ENCODE results near the gene RNASE7. TPM values are rescaled to one million over a fixed set of nuclear protein-coding genes. Genes with fewer than 3 reads are reported as not detected.

The RNASE7 gene
- total RNA-seq, 4 donors from 2014 or later = not detected

DNA sequence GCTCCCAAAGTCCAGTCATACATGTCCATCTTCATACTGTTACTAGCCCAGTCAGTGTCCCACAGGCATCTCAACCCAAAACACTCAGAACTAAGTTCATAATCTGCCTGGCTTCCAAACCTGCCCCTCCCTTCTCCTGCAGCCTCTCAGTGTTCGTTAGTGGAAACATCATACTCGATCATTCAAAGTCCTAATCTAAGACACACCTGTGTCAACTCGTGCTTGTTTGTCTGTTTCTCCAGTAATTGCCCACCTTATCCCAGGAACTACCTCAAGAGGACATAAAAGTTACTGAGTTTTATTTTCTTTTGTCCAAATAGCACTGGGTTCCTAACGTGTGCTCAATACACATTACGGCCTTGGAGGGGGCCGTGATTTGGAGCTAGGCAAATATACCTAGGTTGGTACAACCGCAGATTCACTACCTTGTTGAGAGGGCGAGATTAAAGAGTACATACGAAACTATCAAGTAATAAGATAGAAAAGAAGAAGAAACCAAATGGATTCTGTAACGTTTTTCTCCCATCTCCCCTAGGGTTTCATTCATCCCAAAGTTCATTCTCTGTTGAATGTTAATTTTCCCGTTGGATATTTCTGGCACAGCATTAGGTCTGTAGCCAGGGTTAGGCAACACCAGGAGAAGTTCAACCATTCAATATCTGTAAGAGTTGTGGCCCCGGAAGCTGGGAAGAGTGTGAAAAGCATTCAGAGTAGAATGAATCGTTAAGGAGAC lies 18.6 kb downstream of the RNASE7 start:
- intact Hi-C loops (cut with DNase I; ENCODE audit: low total_unique reads) = no loop called here
- Histone ChIP-seq H3K27ac (no peak overlapping the region), H3K27me3 (no peaks in the 10 kb centered on the region), H3K36me3 (no peaks in the 10 kb centered on the region), H3K9me3 (no peaks in the 10 kb centered on the region), H3K4me3 (no peak overlapping the region), H3K4me1 (no peaks in the 10 kb centered on the region)
- TF ChIP-seq, protein P1, sequence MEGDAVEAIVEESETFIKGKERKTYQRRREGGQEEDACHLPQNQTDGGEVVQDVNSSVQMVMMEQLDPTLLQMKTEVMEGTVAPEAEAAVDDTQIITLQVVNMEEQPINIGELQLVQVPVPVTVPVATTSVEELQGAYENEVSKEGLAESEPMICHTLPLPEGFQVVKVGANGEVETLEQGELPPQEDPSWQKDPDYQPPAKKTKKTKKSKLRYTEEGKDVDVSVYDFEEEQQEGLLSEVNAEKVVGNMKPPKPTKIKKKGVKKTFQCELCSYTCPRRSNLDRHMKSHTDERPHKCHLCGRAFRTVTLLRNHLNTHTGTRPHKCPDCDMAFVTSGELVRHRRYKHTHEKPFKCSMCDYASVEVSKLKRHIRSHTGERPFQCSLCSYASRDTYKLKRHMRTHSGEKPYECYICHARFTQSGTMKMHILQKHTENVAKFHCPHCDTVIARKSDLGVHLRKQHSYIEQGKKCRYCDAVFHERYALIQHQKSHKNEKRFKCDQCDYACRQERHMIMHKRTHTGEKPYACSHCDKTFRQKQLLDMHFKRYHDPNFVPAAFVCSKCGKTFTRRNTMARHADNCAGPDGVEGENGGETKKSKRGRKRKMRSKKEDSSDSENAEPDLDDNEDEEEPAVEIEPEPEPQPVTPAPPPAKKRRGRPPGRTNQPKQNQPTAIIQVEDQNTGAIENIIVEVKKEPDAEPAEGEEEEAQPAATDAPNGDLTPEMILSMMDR (IDR thresholded peaks at IDR 0.05) = no peak
- no peak for TF ChIP-seq POLR2A (IDR thresholded peaks at IDR 0.05)
- no peak for DNase-seq

DNA sequence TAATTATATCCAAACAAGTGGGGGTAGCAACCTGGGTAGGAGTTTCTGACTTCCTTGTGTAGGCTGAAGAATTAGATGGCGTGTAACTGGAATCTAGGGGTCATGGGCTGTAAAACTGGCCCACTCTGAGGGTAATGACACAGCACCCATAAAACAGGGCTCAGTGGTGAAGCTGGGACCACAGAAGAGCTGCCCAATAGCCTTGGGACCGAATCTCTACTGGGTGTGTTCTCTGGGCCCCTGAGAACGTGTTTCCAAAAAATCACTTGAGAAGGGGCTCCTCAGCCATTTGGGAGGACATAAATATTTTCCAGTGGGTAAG lies 19.1 kb downstream of the RNASE7 start:
- TF ChIP-seq, protein P1 (IDR thresholded peaks at IDR 0.05) = no peak
- TF ChIP-seq POLR2A (IDR thresholded peaks at IDR 0.05) = no peak
- Histone ChIP-seq H3K27me3 (no peaks in the 10 kb centered on the region), H3K4me1 (no peaks in the 10 kb centered on the region), H3K4me3 (no peak overlapping the region), H3K36me3 (no peaks in the 10 kb centered on the region), H3K27ac (no peak overlapping the region), H3K9me3 (no peaks in the 10 kb centered on the region)
- DNase-seq = no peak
- intact Hi-C loops (cut with DNase I; ENCODE audit: low total_unique reads) = no loop called here

DNA sequence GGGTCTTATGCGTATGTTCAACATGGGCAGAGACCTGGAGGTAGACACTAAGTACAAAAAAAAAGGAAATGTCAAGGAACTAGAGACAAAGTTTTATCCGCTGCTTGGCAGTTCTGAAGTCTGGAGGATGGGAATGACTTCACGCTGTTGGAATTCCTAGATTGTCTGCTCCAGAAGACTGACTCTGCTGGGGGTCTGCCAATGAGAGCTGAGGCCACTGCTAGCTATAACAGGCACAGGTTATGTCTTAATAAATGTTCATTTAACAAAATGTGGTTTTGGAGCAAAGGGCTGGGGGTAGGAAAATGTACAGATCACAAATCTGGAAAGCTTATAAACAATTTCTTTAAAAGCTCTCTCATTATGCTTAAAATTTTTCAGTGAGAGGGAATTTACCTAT lies 21.3 kb downstream of the RNASE7 start:
- H3K9me3 ChIP-seq = no peaks in the 10 kb centered on the region
- H3K4me3 ChIP-seq = no peak overlapping the region
- TF ChIP-seq, protein P1 (IDR thresholded peaks at IDR 0.05) = no peak
- TF ChIP-seq POLR2A (IDR thresholded peaks at IDR 0.05) = no peak
- H3K27ac ChIP-seq = no peak overlapping the region
- H3K27me3 ChIP-seq = no peaks in the 10 kb centered on the region
- DNase-seq = no peak
- intact Hi-C loops (cut with DNase I; ENCODE audit: low total_unique reads) = no loop called here
- H3K4me1 ChIP-seq = no peaks in the 10 kb centered on the region
- no peaks in the 10 kb centered on the region for H3K36me3 ChIP-seq

DNA sequence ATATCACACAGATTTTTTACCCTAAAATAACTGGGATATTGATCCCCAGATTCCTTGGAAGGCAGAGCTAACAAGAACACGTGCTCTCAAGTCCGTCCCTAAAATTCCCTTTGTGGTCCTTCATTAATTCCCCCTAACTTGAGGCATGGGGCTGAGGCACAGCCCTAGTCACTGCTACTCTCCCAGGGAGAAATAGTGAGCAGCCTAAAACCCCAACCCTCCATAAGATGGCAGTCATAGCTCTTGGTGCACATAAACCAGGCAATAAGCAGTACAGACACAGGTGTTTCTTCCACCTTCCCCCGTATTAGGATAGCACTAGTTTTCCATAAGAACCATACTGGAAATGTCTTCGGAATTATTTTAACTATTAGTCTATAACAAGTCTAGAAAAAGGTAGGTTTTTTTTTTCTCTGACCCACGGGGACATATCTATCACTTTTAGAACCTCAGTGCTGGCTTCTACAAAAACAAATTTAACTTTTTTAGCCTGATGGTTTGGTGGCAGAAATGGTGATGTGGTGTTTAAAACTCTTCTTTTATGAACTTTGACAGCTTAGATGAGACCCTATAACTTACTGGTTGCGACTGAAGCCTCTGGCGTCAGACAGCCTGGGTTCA lies 24.8 kb downstream of the RNASE7 start:
- Histone ChIP-seq H3K27me3 (no peaks in the 10 kb centered on the region), H3K4me1 (no peaks in the 10 kb centered on the region), H3K27ac (no peak overlapping the region), H3K9me3 (no peaks in the 10 kb centered on the region), H3K4me3 (no peak overlapping the region), H3K36me3 (no peaks in the 10 kb centered on the region)
- TF ChIP-seq, protein P1 (IDR thresholded peaks at IDR 0.05) = no peak
- no peak for TF ChIP-seq POLR2A (IDR thresholded peaks at IDR 0.05)
- no peak for DNase-seq
- intact Hi-C loops (cut with DNase I; ENCODE audit: low total_unique reads) = loop anchor here (5.0 kb wide), 1 partner anchor 35 kb away; the partner anchor contains the start of gene TMEM253

All from uterus (tissue), 4 donors.